ENCODE results near the gene EN2. TPM values are rescaled to one million over a fixed set of nuclear protein-coding genes. Genes with fewer than 3 reads are reported as not detected.

The EN2 gene
- total RNA-seq, 1 experiment from 2014 or later = 0.07 TPM

GRCh38 chr7:155461631-155462030, 3.7 kb downstream of the EN2 start:
- Histone ChIP-seq H2BK5ac (ENCODE audit: insufficient read length, low read length) (no peak overlapping the region), H3K14ac (ENCODE audit: insufficient read depth, low read length) (no peak overlapping the region), H2BK12ac (ENCODE audit: insufficient read length, low read depth, low read length) (no peak overlapping the region), H3K9me3 (ENCODE audit: control insufficient read depth, low read depth, low read length) (no peaks in the 10 kb centered on the region), H3K79me2 (ENCODE audit: insufficient read depth, low read length) (no peaks in the 10 kb centered on the region), H3K23ac (ENCODE audit: insufficient read length, low read depth, low read length) (no peak overlapping the region), H4K91ac (ENCODE audit: insufficient read length, low read depth, low read length) (no peak overlapping the region), H3K23me2 (ENCODE audit: insufficient read length, low read depth, low read length, poor library complexity, severe bottlenecking) (no peaks in the 10 kb centered on the region), H2BK20ac (ENCODE audit: low read depth, low read length, poor library complexity, severe bottlenecking) (no peak overlapping the region), H3K27ac (ENCODE audit: insufficient read length, low read depth, low read length) (no peak overlapping the region), H2AK5ac (ENCODE audit: insufficient read length, low read length) (no peak overlapping the region), H4K5ac (ENCODE audit: insufficient read length, low read depth, low read length) (no peak overlapping the region), H3T11ph (ENCODE audit: low read length) (no peak overlapping the region), H4K8ac (replicated peaks; ENCODE audit: insufficient read length, low read depth, low read length) (no peak overlapping the region), H2BK15ac (ENCODE audit: low read depth, low read length) (no peak overlapping the region), H3K4me1 (ENCODE audit: insufficient read depth, low read length) (no peaks in the 10 kb centered on the region), H3K4me2 (ENCODE audit: insufficient read depth, insufficient read length, low read length) (no peak overlapping the region), H3K18ac (ENCODE audit: insufficient read length, low read depth, low read length) (no peak overlapping the region), H3K56ac (ENCODE audit: insufficient read length, low read depth, low read length) (no peak overlapping the region), H3K9ac (ENCODE audit: extremely low read depth, insufficient read length, low read length) (no peak overlapping the region), H2AFZ (ENCODE audit: low read length) (no peak overlapping the region), H3K4ac (ENCODE audit: low read depth, low read length) (no peak overlapping the region), H2BK120ac (ENCODE audit: low read depth, low read length, poor library complexity, severe bottlenecking) (no peak overlapping the region), H3K27me3 (ENCODE audit: insufficient read depth, low read length) (peaks cover 90% of the 10 kb centered on the region), H3K79me1 (ENCODE audit: insufficient read depth, low read depth, low read length, poor library complexity, severe bottlenecking) (no peaks in the 10 kb centered on the region), H4K20me1 (ENCODE audit: control insufficient read depth, insufficient read depth, insufficient read length) (peaks cover 4% of the 10 kb centered on the region)
- H3K4me1 Mint-ChIP-seq = peaks cover 4 to 19% of the 10 kb centered on the region in 2 experiments; a peak in 3 of 4 replicates
- no peak overlapping the region for H3K27ac Mint-ChIP-seq
- H3K4me3 Mint-ChIP-seq = no peak overlapping the region
- no peak for DNase-seq
- H3K27me3 Mint-ChIP-seq (ENCODE audit: low read depth) = peaks cover 95% of the 10 kb centered on the region
- no CpG with 5 or more reads among the region's 3 CpGs for WGBS (ENCODE audit: extremely low coverage, insufficient read length, low lambda C conversion rate)
- no peaks in the 10 kb centered on the region; a peak in 1 of 7 replicates for H3K36me3 Mint-ChIP-seq (ENCODE audit: insufficient read depth in 1 of 3, low read depth in 3 of 3)
- H3K9me3 Mint-ChIP-seq = peaks cover 0 to 4% of the 10 kb centered on the region in 2 experiments; a peak in 3 of 5 replicates
- no peak for TF ChIP-seq CTCF (conservative IDR thresholded peaks at IDR 0.05)
